Activated T-helper 2 cell treated with anti-CD3 and anti-CD28 coated beads, Interferon-gamma antibody, Interleukin-2, Interleukin-4, amounts not matched to agents 10 μg/mL and 5 μg/mL and 100 μg/mL, durations not matched to agents 14 hours and 24 hours and 36 hours (primary cell): ENCODE results near the gene MAGI2. TPM values are rescaled to one million over a fixed set of nuclear protein-coding genes. Genes with fewer than 3 reads are reported as not detected.

ENCODE experiments used
- DNase-seq: peaks from one replicate; pipeline ENCODE4 v3.0.0; 2021; ENCODE audit warnings: low spot score
- H3K27ac Mint-ChIP-seq: one replicate; pipeline ENCODE4 v1.8.0; 2021; ENCODE audit warnings: mixed read lengths
- H3K27me3 Mint-ChIP-seq: one replicate; pipeline ENCODE4 v1.8.0; 2021; ENCODE audit warnings: low read depth, mixed read lengths
- H3K36me3 Mint-ChIP-seq: one replicate; pipeline ENCODE4 v1.8.0; 2021; ENCODE audit warnings: low read depth, mixed read lengths
- H3K4me1 Mint-ChIP-seq: one replicate; pipeline ENCODE4 v1.8.0; 2021; ENCODE audit warnings: low read depth, mixed read lengths
- H3K4me3 Mint-ChIP-seq: one replicate; pipeline ENCODE4 v1.8.0; 2021; ENCODE audit warnings: low read depth, mild to moderate bottlenecking, moderate library complexity, mixed read lengths
- H3K9me3 Mint-ChIP-seq: one replicate; pipeline ENCODE4 v1.8.0; 2021; ENCODE audit warnings: mixed read lengths
- intact Hi-C: fragments of 100-400 bp; cut with micrococcal nuclease; formaldehyde crosslinking; loops from one replicate; pipeline ENCODE4 v1.15.1; 2023
- total RNA-seq: library from RNA; stranded (reverse); gene quantifications from 2 replicates; pipeline ENCODE4 v1.2.3, GENCODE V29; 2022

The MAGI2 gene
- total RNA-seq, 1 donor from 2014 or later, result 0.21 TPM

GRCh38 chr7:78139335-78139734 is 1314.1 kb downstream of the MAGI2 start:
- Mint-ChIP-seq H3K36me3 (no peaks in the 10 kb centered on the region), H3K4me3 (no peak overlapping the region), H3K27me3 (no peaks in the 10 kb centered on the region), H3K27ac (no peak overlapping the region), H3K4me1 (no peaks in the 10 kb centered on the region), H3K9me3 (no peaks in the 10 kb centered on the region)
- intact Hi-C loops, result no loop called here
- DNase-seq, result no peak

- Mint-ChIP-seq H3K36me3 (no peaks in the 10 kb centered on the region), H3K9me3 (no peaks in the 10 kb centered on the region)
- intact Hi-C loops, result no loop called here
Observed at GRCh38 chr7:78134774-78135173, 1318.7 kb downstream of the MAGI2 start.

DNA sequence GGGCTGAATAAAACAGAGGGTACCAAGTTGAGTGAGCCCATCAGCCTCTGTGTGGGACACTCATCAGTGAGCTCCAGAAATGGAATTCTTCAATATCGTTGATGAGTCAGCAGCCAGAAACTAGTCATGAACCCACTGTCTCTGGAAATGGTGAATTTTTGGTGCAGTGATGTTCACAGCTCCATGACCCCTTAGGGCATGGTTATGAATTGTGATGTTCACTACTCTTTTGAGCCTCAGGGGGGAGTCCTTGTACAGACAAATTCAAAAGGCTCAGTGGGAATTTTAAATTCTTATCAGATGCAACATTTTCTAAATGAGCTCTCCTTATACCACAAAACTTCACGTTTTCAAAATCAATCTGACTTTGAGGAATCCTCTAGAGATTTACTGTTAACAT is 1319.2 kb downstream of the MAGI2 start:
- no peaks in the 10 kb centered on the region for H3K4me1 Mint-ChIP-seq
- H3K36me3 Mint-ChIP-seq, result no peaks in the 10 kb centered on the region
- no peak overlapping the region for H3K27ac Mint-ChIP-seq
- H3K9me3 Mint-ChIP-seq, result no peaks in the 10 kb centered on the region
- no peaks in the 10 kb centered on the region for H3K27me3 Mint-ChIP-seq
- H3K4me3 Mint-ChIP-seq, result no peak overlapping the region
- intact Hi-C loops, result no loop called here
- no peak for DNase-seq

More at GRCh38 chr7:78134774-78135173, 1318.7 kb downstream of the MAGI2 start:
- no peaks in the 10 kb centered on the region for H3K27me3 Mint-ChIP-seq
- H3K4me3 Mint-ChIP-seq, result no peak overlapping the region
- H3K4me1 Mint-ChIP-seq, result no peaks in the 10 kb centered on the region
- H3K27ac Mint-ChIP-seq, result no peak overlapping the region
- no peak for DNase-seq

- no peaks in the 10 kb centered on the region for H3K9me3 Mint-ChIP-seq
- no peaks in the 10 kb centered on the region for H3K4me1 Mint-ChIP-seq
- no peak overlapping the region for H3K27ac Mint-ChIP-seq
- no peak overlapping the region for H3K4me3 Mint-ChIP-seq
- DNase-seq, result no peak
- no peaks in the 10 kb centered on the region for H3K27me3 Mint-ChIP-seq
- H3K36me3 Mint-ChIP-seq, result no peaks in the 10 kb centered on the region
- intact Hi-C loops, result no loop called here
Observed at GRCh38 chr7:78130446-78131215, 1322.8 kb downstream of the MAGI2 start.

- H3K27me3 Mint-ChIP-seq, result no peaks in the 10 kb centered on the region
- no peaks in the 10 kb centered on the region for H3K36me3 Mint-ChIP-seq
- DNase-seq, result no peak
- no peak overlapping the region for H3K4me3 Mint-ChIP-seq
- no peaks in the 10 kb centered on the region for H3K9me3 Mint-ChIP-seq
- no peak overlapping the region for H3K27ac Mint-ChIP-seq
- intact Hi-C loops, result no loop called here
- H3K4me1 Mint-ChIP-seq, result no peaks in the 10 kb centered on the region
Observed at GRCh38 chr7:78129865-78130264, 1323.6 kb downstream of the MAGI2 start.

DNA sequence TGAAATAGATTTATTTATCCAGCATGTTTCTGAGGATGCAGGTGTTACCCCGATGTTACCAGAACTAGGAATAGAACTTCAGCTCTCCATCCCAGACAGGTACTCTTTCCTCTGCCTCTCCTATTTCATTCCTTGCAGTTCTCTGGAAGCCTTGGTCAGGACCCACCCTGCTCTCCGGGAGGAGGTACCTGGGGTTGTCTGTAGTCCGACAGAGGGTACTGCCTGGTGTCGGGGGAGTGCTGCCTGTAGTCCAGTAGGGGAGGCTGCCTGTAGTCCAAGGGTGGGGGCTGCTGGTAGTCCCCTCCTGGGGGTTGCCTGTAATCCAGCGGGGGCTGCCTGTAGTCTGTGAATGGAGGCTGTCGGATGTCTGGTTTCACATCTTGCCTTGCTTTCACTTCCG is 1326.5 kb downstream of the MAGI2 start:
- Mint-ChIP-seq H3K4me1 (no peaks in the 10 kb centered on the region), H3K27ac (no peak overlapping the region), H3K27me3 (no peaks in the 10 kb centered on the region), H3K9me3 (no peaks in the 10 kb centered on the region), H3K36me3 (no peaks in the 10 kb centered on the region), H3K4me3 (no peak overlapping the region)
- no peak for DNase-seq
- intact Hi-C loops, result no loop called here

- no peaks in the 10 kb centered on the region for H3K36me3 Mint-ChIP-seq
- no peak overlapping the region for H3K27ac Mint-ChIP-seq
- intact Hi-C loops, result no loop called here
- H3K27me3 Mint-ChIP-seq, result no peaks in the 10 kb centered on the region
- no peaks in the 10 kb centered on the region for H3K9me3 Mint-ChIP-seq
- no peaks in the 10 kb centered on the region for H3K4me1 Mint-ChIP-seq
- DNase-seq, result no peak
- no peak overlapping the region for H3K4me3 Mint-ChIP-seq
Observed at GRCh38 chr7:78125884-78126283, 1327.6 kb downstream of the MAGI2 start.

GRCh38 chr7:78124216-78124615 is 1329.3 kb downstream of the MAGI2 start:
- H3K9me3 Mint-ChIP-seq, result no peaks in the 10 kb centered on the region
- H3K27ac Mint-ChIP-seq, result no peak overlapping the region
- no peaks in the 10 kb centered on the region for H3K27me3 Mint-ChIP-seq
- DNase-seq, result no peak
- no peaks in the 10 kb centered on the region for H3K4me1 Mint-ChIP-seq
- H3K36me3 Mint-ChIP-seq, result no peaks in the 10 kb centered on the region
- H3K4me3 Mint-ChIP-seq, result no peak overlapping the region
- intact Hi-C loops, result no loop called here

- Mint-ChIP-seq H3K4me3 (no peak overlapping the region), H3K36me3 (no peaks in the 10 kb centered on the region), H3K9me3 (no peaks in the 10 kb centered on the region), H3K27ac (no peak overlapping the region), H3K27me3 (no peaks in the 10 kb centered on the region), H3K4me1 (no peaks in the 10 kb centered on the region)
- intact Hi-C loops, result no loop called here
- DNase-seq, result no peak
Observed at GRCh38 chr7:78121888-78122287, 1331.6 kb downstream of the MAGI2 start.

GRCh38 chr7:78118470-78118869 is 1335.0 kb downstream of the MAGI2 start:
- Mint-ChIP-seq H3K4me1 (no peaks in the 10 kb centered on the region), H3K36me3 (no peaks in the 10 kb centered on the region), H3K9me3 (no peaks in the 10 kb centered on the region), H3K27me3 (no peaks in the 10 kb centered on the region), H3K4me3 (no peak overlapping the region), H3K27ac (no peak overlapping the region)
- DNase-seq, result no peak
- intact Hi-C loops, result no loop called here

DNA sequence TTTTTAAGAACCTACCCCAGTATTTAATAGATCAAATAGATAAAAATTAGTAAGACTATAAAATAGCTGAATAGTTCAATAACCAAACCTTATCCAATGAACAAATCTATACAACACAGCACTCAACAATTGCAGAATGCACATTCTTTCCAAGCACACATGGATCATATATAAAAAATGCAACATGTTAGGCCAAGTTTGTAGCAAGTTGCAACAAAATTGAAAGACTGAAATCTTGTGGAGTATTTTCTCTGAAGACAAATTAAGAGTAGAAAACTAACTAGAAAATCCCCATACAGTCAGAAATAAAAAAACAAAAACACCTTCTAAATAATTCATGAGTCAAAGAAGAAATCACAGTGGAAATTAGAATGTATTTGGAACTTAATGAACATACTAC is 1337.6 kb downstream of the MAGI2 start:
- Mint-ChIP-seq H3K4me1 (no peaks in the 10 kb centered on the region), H3K4me3 (no peak overlapping the region), H3K36me3 (no peaks in the 10 kb centered on the region), H3K27me3 (peaks cover 1% of the 10 kb centered on the region), H3K27ac (no peak overlapping the region), H3K9me3 (no peaks in the 10 kb centered on the region)
- DNase-seq, result no peak
- intact Hi-C loops, result no loop called here

- Mint-ChIP-seq H3K36me3 (no peaks in the 10 kb centered on the region), H3K9me3 (no peaks in the 10 kb centered on the region), H3K4me1 (no peaks in the 10 kb centered on the region), H3K4me3 (no peak overlapping the region), H3K27me3 (peaks cover 1% of the 10 kb centered on the region), H3K27ac (no peak overlapping the region)
- intact Hi-C loops, result no loop called here
- no peak for DNase-seq
Observed at GRCh38 chr7:78114993-78115392, 1338.5 kb downstream of the MAGI2 start.

DNA sequence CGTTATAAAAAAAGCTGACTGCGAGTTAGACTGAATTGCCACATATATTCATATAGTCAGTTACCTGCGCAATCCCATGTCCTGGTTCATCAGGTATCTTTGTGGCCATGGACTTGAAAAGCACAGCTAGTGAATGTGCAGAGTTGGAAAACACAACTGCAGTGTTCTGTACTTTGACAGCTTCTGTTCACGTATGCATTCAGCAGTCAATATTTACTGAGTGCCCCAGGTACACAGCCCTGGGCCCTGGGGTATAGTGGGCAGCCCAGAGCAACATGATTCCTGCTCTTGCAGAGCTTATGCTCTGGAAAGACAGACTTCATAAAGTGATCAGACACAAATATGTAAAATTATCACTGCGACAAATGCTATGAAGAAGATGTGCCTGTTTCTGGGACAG is 1341.0 kb downstream of the MAGI2 start:
- peaks cover 1% of the 10 kb centered on the region for H3K27me3 Mint-ChIP-seq
- H3K4me3 Mint-ChIP-seq, result no peak overlapping the region

GRCh38 chr7:78111386-78111785 is 1342.1 kb downstream of the MAGI2 start:
- Mint-ChIP-seq H3K4me1 (no peaks in the 10 kb centered on the region), H3K27ac (no peak overlapping the region), H3K27me3 (peaks cover 1% of the 10 kb centered on the region), H3K36me3 (no peaks in the 10 kb centered on the region), H3K4me3 (no peak overlapping the region), H3K9me3 (no peaks in the 10 kb centered on the region)
- no peak for DNase-seq
- intact Hi-C loops, result no loop called here

More for the DNA sequence above, 1341.0 kb downstream of the MAGI2 start:
- intact Hi-C loops, result no loop called here
- no peaks in the 10 kb centered on the region for H3K9me3 Mint-ChIP-seq
- H3K36me3 Mint-ChIP-seq, result no peaks in the 10 kb centered on the region
- no peak overlapping the region for H3K27ac Mint-ChIP-seq
- no peaks in the 10 kb centered on the region for H3K4me1 Mint-ChIP-seq
- no peak for DNase-seq
